Measurements from ENCODE around the gene LILRA6. TPM values are rescaled to one million over a fixed set of nuclear protein-coding genes. Genes with fewer than 3 reads are reported as not detected.
"Not testable (repeated sequence)": the region's sequence is repeated elsewhere in the genome, so short reads cannot be mapped to it uniquely, and the experiment has no call there.

The LILRA6 gene
- polyA plus RNA-seq, 3 donors, result 65.7 to 150 (median 143) TPM

- TF ChIP-seq, protein P1, sequence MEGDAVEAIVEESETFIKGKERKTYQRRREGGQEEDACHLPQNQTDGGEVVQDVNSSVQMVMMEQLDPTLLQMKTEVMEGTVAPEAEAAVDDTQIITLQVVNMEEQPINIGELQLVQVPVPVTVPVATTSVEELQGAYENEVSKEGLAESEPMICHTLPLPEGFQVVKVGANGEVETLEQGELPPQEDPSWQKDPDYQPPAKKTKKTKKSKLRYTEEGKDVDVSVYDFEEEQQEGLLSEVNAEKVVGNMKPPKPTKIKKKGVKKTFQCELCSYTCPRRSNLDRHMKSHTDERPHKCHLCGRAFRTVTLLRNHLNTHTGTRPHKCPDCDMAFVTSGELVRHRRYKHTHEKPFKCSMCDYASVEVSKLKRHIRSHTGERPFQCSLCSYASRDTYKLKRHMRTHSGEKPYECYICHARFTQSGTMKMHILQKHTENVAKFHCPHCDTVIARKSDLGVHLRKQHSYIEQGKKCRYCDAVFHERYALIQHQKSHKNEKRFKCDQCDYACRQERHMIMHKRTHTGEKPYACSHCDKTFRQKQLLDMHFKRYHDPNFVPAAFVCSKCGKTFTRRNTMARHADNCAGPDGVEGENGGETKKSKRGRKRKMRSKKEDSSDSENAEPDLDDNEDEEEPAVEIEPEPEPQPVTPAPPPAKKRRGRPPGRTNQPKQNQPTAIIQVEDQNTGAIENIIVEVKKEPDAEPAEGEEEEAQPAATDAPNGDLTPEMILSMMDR (IDR thresholded peaks at IDR 0.05), result no peak
- Histone ChIP-seq H3K4me3 (replicated peaks in 1 of 3; ENCODE audit: low read depth in 2 of 3, low read length in 3 of 3) (no peak overlapping the region), H3K4me2 (replicated peaks; ENCODE audit: extremely low read depth, low read length, poor library complexity, severe bottlenecking) (no peak overlapping the region), H3K9ac (ENCODE audit: insufficient read depth, low read length, poor library complexity, severe bottlenecking) (no peak overlapping the region), H3K4me1 (ENCODE audit: control insufficient read depth in 1 of 2, insufficient read depth in 2 of 2, low read length in 2 of 2) (peaks cover 25 to 58% of the 10 kb centered on the region in 2 donors), H3K9me3 (replicated peaks in 1 of 2; ENCODE audit: control insufficient read depth in 1 of 2, insufficient read depth in 1 of 2, low read length in 2 of 2) (no peaks in the 10 kb centered on the region), H2AFZ (ENCODE audit: insufficient read depth, low read depth, low read length, poor library complexity, severe bottlenecking) (no peak overlapping the region), H3K27me3 (ENCODE audit: control insufficient read depth in 2 of 2, insufficient read depth in 2 of 2, low read length in 2 of 2) (no peaks in the 10 kb centered on the region), H4K20me1 (ENCODE audit: insufficient read depth, low read length) (peaks cover 26% of the 10 kb centered on the region), H3K79me2 (ENCODE audit: insufficient read depth, low read length) (peaks cover 38% of the 10 kb centered on the region), H3K27ac (ENCODE audit: low read depth in 1 of 2, low read length in 2 of 2) (peak overlapping the region in 1 of 2 donors; percentile 54), H3K36me3 (replicated peaks in 1 of 2; ENCODE audit: control insufficient read depth in 1 of 2, insufficient read depth in 2 of 2, low read length in 2 of 2) (peaks cover 36 to 41% of the 10 kb centered on the region in 2 donors)
- Mint-ChIP-seq H3K4me1 (peaks cover 60% of the 10 kb centered on the region), H3K9me3 (no peaks in the 10 kb centered on the region), H3K4me3 (no peak overlapping the region), H3K36me3 (peaks cover 55 to 61% of the 10 kb centered on the region in 2 donors), H3K27me3 (ENCODE audit: low read depth in 3 of 3) (peaks cover 0 to 5% (median 0%) of the 10 kb centered on the region in 3 donors), H3K27ac (peak overlapping the region in 6 of 7 donors; percentile 25 to 65 (median 61))
- 95% methylated on average over 4 of the region's 9 CpGs for whole genome bisulfite sequencing (ENCODE audit: insufficient coverage)
- intact Hi-C loops (cut with micrococcal nuclease), result no loop called here
- no peak for DNase-seq
These were observed 25.7 kb downstream of the LILRA6 start for GRCh38 chr19:54216869-54217268.

GRCh38 chr19:54214734-54215133, 27.9 kb downstream of the LILRA6 start:
- Mint-ChIP-seq H3K36me3 (peaks cover 56 to 69% of the 10 kb centered on the region in 2 donors), H3K27ac (peak overlapping the region in 1 of 7 donors; percentile 65), H3K4me1 (peaks cover 68% of the 10 kb centered on the region)
- H3K36me3 ChIP-seq (replicated peaks in 1 of 2; ENCODE audit: control insufficient read depth in 1 of 2, insufficient read depth in 2 of 2, low read length in 2 of 2), result peaks cover 35 to 39% of the 10 kb centered on the region in 2 donors
- peaks cover 46% of the 10 kb centered on the region for H3K79me2 ChIP-seq (ENCODE audit: insufficient read depth, low read length)
- not testable (repeated sequence) for H3K9me3 Mint-ChIP-seq; H3K4me3 ChIP-seq (replicated peaks in 1 of 3; ENCODE audit: low read depth in 2 of 3, low read length in 3 of 3); H3K9me3 ChIP-seq (replicated peaks in 1 of 2; ENCODE audit: control insufficient read depth in 1 of 2, insufficient read depth in 1 of 2, low read length in 2 of 2); DNase-seq; H2AFZ ChIP-seq (ENCODE audit: insufficient read depth, low read depth, low read length, poor library complexity, severe bottlenecking); H3K4me2 ChIP-seq (replicated peaks; ENCODE audit: extremely low read depth, low read length, poor library complexity, severe bottlenecking); H3K4me3 Mint-ChIP-seq; H3K27ac ChIP-seq (ENCODE audit: low read depth in 1 of 2, low read length in 2 of 2); H3K27me3 ChIP-seq (ENCODE audit: control insufficient read depth in 2 of 2, insufficient read depth in 2 of 2, low read length in 2 of 2); H3K27me3 Mint-ChIP-seq (ENCODE audit: low read depth in 3 of 3); H3K9ac ChIP-seq (ENCODE audit: insufficient read depth, low read length, poor library complexity, severe bottlenecking)
- WGBS (ENCODE audit: insufficient coverage), result no CpG with 5 or more reads among the region's 19 CpGs
- intact Hi-C loops (cut with micrococcal nuclease), result loop anchor here in 1 of 2 donors (5.0 kb wide), 1 partner anchor 33 kb away; no protein-coding TSS in a partner anchor
- H4K20me1 ChIP-seq (ENCODE audit: insufficient read depth, low read length), result peaks cover 26% of the 10 kb centered on the region
- peaks cover 37 to 65% of the 10 kb centered on the region in 2 donors for H3K4me1 ChIP-seq (ENCODE audit: control insufficient read depth in 1 of 2, insufficient read depth in 2 of 2, low read length in 2 of 2)

GRCh38 chr19:54214217-54214616, 28.4 kb downstream of the LILRA6 start:
- H3K4me3 ChIP-seq (replicated peaks in 1 of 3; ENCODE audit: low read depth in 2 of 3, low read length in 3 of 3); H3K9me3 ChIP-seq (replicated peaks in 1 of 2; ENCODE audit: control insufficient read depth in 1 of 2, insufficient read depth in 1 of 2, low read length in 2 of 2); H2AFZ ChIP-seq (ENCODE audit: insufficient read depth, low read depth, low read length, poor library complexity, severe bottlenecking); H3K27me3 Mint-ChIP-seq (ENCODE audit: low read depth in 3 of 3); H3K4me2 ChIP-seq (replicated peaks; ENCODE audit: extremely low read depth, low read length, poor library complexity, severe bottlenecking); H3K27ac ChIP-seq (ENCODE audit: low read depth in 1 of 2, low read length in 2 of 2); H3K4me3 Mint-ChIP-seq; H3K9me3 Mint-ChIP-seq; H3K27me3 ChIP-seq (ENCODE audit: control insufficient read depth in 2 of 2, insufficient read depth in 2 of 2, low read length in 2 of 2); DNase-seq; H3K9ac ChIP-seq (ENCODE audit: insufficient read depth, low read length, poor library complexity, severe bottlenecking): not testable (repeated sequence)
- intact Hi-C loops (cut with micrococcal nuclease), result loop anchor here in 1 of 2 donors (5.0 kb wide), 1 partner anchor 33 kb away; no protein-coding TSS in a partner anchor
- peaks cover 23% of the 10 kb centered on the region for H4K20me1 ChIP-seq (ENCODE audit: insufficient read depth, low read length)
- H3K79me2 ChIP-seq (ENCODE audit: insufficient read depth, low read length), result peaks cover 45% of the 10 kb centered on the region
- H3K36me3 ChIP-seq (replicated peaks in 1 of 2; ENCODE audit: control insufficient read depth in 1 of 2, insufficient read depth in 2 of 2, low read length in 2 of 2), result peaks cover 29 to 34% of the 10 kb centered on the region in 2 donors
- peaks cover 53 to 64% of the 10 kb centered on the region in 2 donors for H3K36me3 Mint-ChIP-seq
- no CpG with 5 or more reads among the region's 5 CpGs for WGBS (ENCODE audit: insufficient coverage)
- H3K27ac Mint-ChIP-seq, result peak overlapping the region in 5 of 7 donors; percentile 30 to 73 (median 61)
- H3K4me1 ChIP-seq (ENCODE audit: control insufficient read depth in 1 of 2, insufficient read depth in 2 of 2, low read length in 2 of 2), result peaks cover 37 to 65% of the 10 kb centered on the region in 2 donors
- peaks cover 73% of the 10 kb centered on the region for H3K4me1 Mint-ChIP-seq
